ENCODE measurements around the gene BUD31. TPM values are rescaled to one million over a fixed set of nuclear protein-coding genes. Genes with fewer than 3 reads are reported as not detected.
A peak's percentile ranks its signal among the peaks of the same experiment; 100 is the strongest.

BUD31 gene
- total and polyA plus RNA-seq, 9 of the 15 experiments (the other 6 are each of a cell fraction or from before 2014, with no cell fraction given) = 105 to 342 (median 247) TPM

- no peak for TF ChIP-seq RAD21 (CRISPR knock-in tag; conservative IDR thresholded peaks at IDR 0.05 in 1 of 2, IDR thresholded peaks at IDR 0.05 in 1 of 2)
- TF ChIP-seq BACH1 (tag; IDR thresholded peaks at IDR 0.05) = no peak
- no peak for TF ChIP-seq MAFG (tag; conservative IDR thresholded peaks at IDR 0.05)
- TF ChIP-seq RBM14 (IDR thresholded peaks at IDR 0.05; ENCODE audit: borderline replicate concordance, insufficient read depth, low read depth, low read length) = no peak
Observed at GRCh38 chr7:99457650-99458493, 49.1 kb downstream of the BUD31 start (continued).

DNA sequence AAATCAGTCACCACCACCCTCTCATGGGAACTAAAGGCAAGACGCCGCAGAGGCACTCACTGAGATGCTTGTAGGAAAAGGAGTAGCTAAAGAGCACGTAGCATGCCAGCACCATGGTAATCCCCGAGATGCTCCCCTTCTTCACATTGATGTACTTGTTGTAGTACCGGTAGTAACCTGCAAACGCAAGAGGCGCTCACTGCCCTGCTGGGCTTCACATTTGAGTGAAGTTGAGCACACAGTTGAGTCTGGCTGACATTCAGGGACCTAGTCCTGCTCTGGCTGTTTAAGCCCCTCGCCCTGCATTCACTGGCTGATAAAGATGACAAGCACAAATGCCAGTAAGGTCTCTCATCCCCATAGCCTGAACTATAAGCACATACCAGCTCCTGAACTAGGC is 50.3 kb downstream of the BUD31 start:
- POLR2A ChIA-PET = interaction anchor here (0.6 to 1.0 kb wide), 4 partner anchors 9 to 27 kb away, joined by 3 to 5 read pairs (median 4); partner anchors contain the start of genes CPSF4 and PTCD1
- ATAC-seq = peak; percentile 77
- TF ChIP-seq ZBTB11 (CRISPR knock-in tag; IDR thresholded peaks at IDR 0.05) (0 out of 6 replicates have a peak, but pooled peaks of 1 of the 3 experiments have one; percentile 14), SMAD1 (IDR thresholded peaks at IDR 0.05; ENCODE audit: low read depth, low read length, partially characterized antibody) (peak; percentile 25), TFAM (CRISPR knock-in tag; conservative IDR thresholded peaks at IDR 0.05) (no peak), STAT5B (CRISPR knock-in tag; IDR thresholded peaks at IDR 0.05) (no peak), HNRNPK (IDR thresholded peaks at IDR 0.05; ENCODE audit: low read depth, low read length, poor library complexity, severe bottlenecking) (no peak), BRCA1 (IDR thresholded peaks at IDR 0.05) (no peak), BRCA1 (CRISPR knock-in tag; IDR thresholded peaks at IDR 0.05) (no peak), ZSCAN32 (CRISPR knock-in tag; IDR thresholded peaks at IDR 0.05) (no peak), XRCC3 (IDR thresholded peaks at IDR 0.05) (no peak), DACH1 (IDR thresholded peaks at IDR 0.05; ENCODE audit: partially characterized antibody) (no peak), PREB (CRISPR knock-in tag; IDR thresholded peaks at IDR 0.05) (0 out of 2 replicates have a peak, but pooled peaks have one; percentile 59)

More for the DNA sequence above, 50.3 kb downstream of the BUD31 start:
- Histone ChIP-seq H3K27me3 (ENCODE audit: control insufficient read depth in 2 of 2, insufficient read depth in 2 of 2, low read length in 2 of 2) (no peaks in the 10 kb centered on the region), H3K36me3 (ENCODE audit: control insufficient read depth, insufficient read depth, low read length) (peaks cover 97% of the 10 kb centered on the region), H2AFZ (ENCODE audit: low read depth, low read length) (no peak overlapping the region), H3K27ac (ENCODE audit: extremely low read depth, low read depth, low read length) (no peak overlapping the region), H3K4me2 (ENCODE audit: insufficient read depth, low read length) (no peak overlapping the region), H3K9me1 (ENCODE audit: control insufficient read depth, insufficient read depth, low read length) (no peaks in the 10 kb centered on the region), H3K4me1 (replicated peaks in 1 of 2; ENCODE audit: control insufficient read depth in 2 of 2, insufficient read depth in 2 of 2, low read length in 2 of 2) (peaks cover 8 to 22% of the 10 kb centered on the region in 2 experiments; a peak in 4 of 5 replicates), H3K79me2 (ENCODE audit: control insufficient read depth, insufficient read depth, low read length) (peaks cover 72% of the 10 kb centered on the region), H3K4me3 (no peak overlapping the region), H3K9ac (ENCODE audit: insufficient read depth in 1 of 2, low read depth in 2 of 2, low read length in 2 of 2) (no peak overlapping the region), H4K20me1 (replicated peaks; ENCODE audit: control insufficient read depth, insufficient read depth, low read length) (peaks cover 58% of the 10 kb centered on the region), H3K9me3 (replicated peaks; ENCODE audit: control insufficient read depth, insufficient read depth, low read depth, low read length) (no peaks in the 10 kb centered on the region)
- CTCF ChIA-PET (ENCODE audit: low intra/inter-chr PET ratio) = no interaction called here
- no TSS peak for BruUV-seq (replicated peaks)
- DNase-seq (ENCODE audit: extremely low read depth in 1 of 4, low spot score in 3 of 4) = peak in 2 of 4 experiments; percentile 47 to 68
- peak; percentile 35 for FAIRE-seq
- intact Hi-C loops (cut with micrococcal nuclease) = no loop called here
- in situ Hi-C loops (cut with MboI) = no loop called here
- 84% methylated on average over 8 of the region's 8 CpGs for WGBS (ENCODE audit: insufficient coverage, low coverage, missing lambda C conversion rate)
